Panc1 (cell line): ENCODE data around the gene B3GALT4.

Experiments
- POLR2AphosphoS5 ChIP-seq: IDR thresholded peaks from 2 replicates; pipeline ENCODE4 v1.6.1; 2012; ENCODE audit warnings: mild to moderate bottlenecking, low read depth, low read length, moderate library complexity
- TCF7L2 ChIP-seq: IDR thresholded peaks from 2 replicates; pipeline ENCODE4 v1.6.1; 2011; ENCODE audit warnings: mild to moderate bottlenecking, low read depth, low read length, inconsistent platforms
- TF ChIP-seq, protein P1 (sequence below): fragments of 450-650 bp; IDR thresholded peaks from 2 replicates; pipeline ENCODE4 v1.5.1; 2017; ENCODE audit warnings: mild to moderate bottlenecking

DNA sequence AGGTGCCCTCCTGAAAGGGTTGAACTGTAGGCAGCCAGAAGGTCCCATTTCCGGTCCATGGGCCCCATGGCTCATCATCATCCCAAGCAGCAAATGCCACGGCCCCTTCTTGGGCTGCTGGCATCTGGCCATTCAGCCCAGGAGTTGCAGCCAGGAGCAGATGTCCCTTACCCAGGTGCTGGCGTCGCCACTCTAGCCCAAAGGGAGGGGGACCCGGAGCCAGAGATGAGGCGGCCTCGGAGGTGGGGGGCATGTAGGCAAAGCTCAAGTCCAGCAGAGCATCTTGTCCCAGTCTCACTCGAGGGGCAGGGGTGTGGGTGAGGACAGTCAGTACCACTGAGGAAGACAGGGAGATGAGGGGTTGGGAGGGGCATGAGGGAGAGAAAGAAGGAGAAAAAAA, 28.1 kb downstream of the B3GALT4 start:
- TF ChIP-seq, protein P1, sequence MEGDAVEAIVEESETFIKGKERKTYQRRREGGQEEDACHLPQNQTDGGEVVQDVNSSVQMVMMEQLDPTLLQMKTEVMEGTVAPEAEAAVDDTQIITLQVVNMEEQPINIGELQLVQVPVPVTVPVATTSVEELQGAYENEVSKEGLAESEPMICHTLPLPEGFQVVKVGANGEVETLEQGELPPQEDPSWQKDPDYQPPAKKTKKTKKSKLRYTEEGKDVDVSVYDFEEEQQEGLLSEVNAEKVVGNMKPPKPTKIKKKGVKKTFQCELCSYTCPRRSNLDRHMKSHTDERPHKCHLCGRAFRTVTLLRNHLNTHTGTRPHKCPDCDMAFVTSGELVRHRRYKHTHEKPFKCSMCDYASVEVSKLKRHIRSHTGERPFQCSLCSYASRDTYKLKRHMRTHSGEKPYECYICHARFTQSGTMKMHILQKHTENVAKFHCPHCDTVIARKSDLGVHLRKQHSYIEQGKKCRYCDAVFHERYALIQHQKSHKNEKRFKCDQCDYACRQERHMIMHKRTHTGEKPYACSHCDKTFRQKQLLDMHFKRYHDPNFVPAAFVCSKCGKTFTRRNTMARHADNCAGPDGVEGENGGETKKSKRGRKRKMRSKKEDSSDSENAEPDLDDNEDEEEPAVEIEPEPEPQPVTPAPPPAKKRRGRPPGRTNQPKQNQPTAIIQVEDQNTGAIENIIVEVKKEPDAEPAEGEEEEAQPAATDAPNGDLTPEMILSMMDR, result no peak
- TF ChIP-seq TCF7L2 (no peak), POLR2AphosphoS5 (no peak)
